Lower lobe of right lung (tissue), 2 donors: ENCODE measurements around the gene MEN1. TPM values are rescaled to one million over a fixed set of nuclear protein-coding genes. Genes with fewer than 3 reads are reported as not detected.

Experiments used
- ATAC-seq, 2 donors: fragments of 200-7000 bp; cut with Tn5 transposase; one replicate each; pipeline ENCODE4 v1.9.1; 2020 to 2022; ENCODE audit warnings: mild to moderate bottlenecking in 2 of 2, moderate library complexity in 2 of 2
- DNase-seq: peaks from one replicate; pipeline ENCODE4 v3.0.0-alpha.2; 2020
- H3K27ac ChIP-seq: fragments of 200-600 bp; one replicate; pipeline ENCODE4 v1.8.0; 2022
- H3K27me3 ChIP-seq: fragments of 200-600 bp; one replicate; pipeline ENCODE4 v1.8.0; 2022; ENCODE audit warnings: low read depth
- H3K36me3 ChIP-seq: fragments of 200-600 bp; one replicate; pipeline ENCODE4 v1.8.0; 2022; ENCODE audit warnings: mild to moderate bottlenecking
- H3K4me1 ChIP-seq: fragments of 200-600 bp; one replicate; pipeline ENCODE4 v1.8.0; 2022
- H3K4me3 ChIP-seq: fragments of 200-600 bp; one replicate; pipeline ENCODE4 v1.8.0; 2022; ENCODE audit warnings: mild to moderate bottlenecking
- H3K9me3 ChIP-seq: fragments of 200-600 bp; one replicate; pipeline ENCODE4 v1.8.0; 2022
- intact Hi-C: fragments of 100-400 bp; cut with DNase I; formaldehyde crosslinking; loops from one replicate; pipeline ENCODE4 v1.11.0; 2022
- total RNA-seq: library from RNA; stranded (reverse); fragmentation: NEBNext Ultra II Directional; extraction: Animal tissue kit (Norgen Biotek cat#: 25700); gene quantifications from one replicate; pipeline ENCODE4 v1.2.1, GENCODE V29; 2021
- TF ChIP-seq, protein P1 (sequence below): fragments of 200-600 bp; IDR thresholded peaks from one replicate; pipeline ENCODE4 v1.8.0; 2022; ENCODE audit warnings: antibody characterized with exemption, mild to moderate bottlenecking
- donor health status: DM: no; HTN: yes; CAD: no; lungs with severe emphysema.

The MEN1 gene
- total RNA-seq, 1 donor from 2014 or later = 22.7 TPM

DNA sequence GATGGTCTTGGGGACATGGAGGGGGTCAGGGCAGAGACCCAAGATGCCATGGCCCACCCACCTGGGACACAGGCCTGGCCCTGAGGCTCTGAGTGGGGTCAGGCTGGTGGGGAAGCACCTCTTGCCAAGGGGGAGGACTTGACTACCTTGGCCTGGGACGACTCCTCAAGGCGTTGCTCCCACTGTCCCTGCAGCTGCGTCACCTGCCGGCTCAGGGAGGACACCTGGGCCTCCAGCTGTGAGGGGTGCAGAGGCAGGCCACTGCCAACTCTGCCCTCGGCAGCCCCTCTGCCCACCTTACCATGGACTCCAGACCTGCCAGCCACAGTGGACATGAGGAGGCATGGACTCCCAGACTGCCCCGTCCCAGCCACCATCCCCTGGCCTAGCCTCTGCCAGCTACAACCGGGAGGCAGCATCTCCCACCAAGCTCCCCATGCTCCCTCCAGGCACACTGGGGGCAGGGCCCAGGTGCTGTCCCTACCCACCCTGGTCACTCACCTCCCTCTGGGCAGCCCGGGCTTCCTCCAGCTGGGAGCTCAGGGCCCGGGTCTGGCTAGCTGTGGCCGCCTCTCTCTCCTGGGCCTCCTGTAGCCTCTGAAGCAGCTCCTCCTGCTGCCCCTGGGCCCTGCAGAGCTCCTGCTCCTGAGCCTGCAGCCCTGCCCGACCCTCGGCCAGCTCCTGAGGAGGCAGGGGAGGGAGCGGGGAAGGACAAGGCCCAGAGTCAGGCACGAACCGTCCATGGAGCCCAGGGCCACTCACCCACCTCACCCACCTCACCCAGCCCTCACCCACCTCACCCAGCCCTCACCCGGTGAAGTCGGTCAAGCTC lies 25.5 kb upstream of the MEN1 start:
- Histone ChIP-seq H3K27me3 (no peaks in the 10 kb centered on the region), H3K4me3 (no peak overlapping the region), H3K4me1 (no peaks in the 10 kb centered on the region), H3K9me3 (no peaks in the 10 kb centered on the region), H3K27ac (peak overlapping the region; percentile 34), H3K36me3 (peaks cover 53% of the 10 kb centered on the region)
- intact Hi-C loops = no loop called here
- DNase-seq (no peak), ATAC-seq (peak in 1 of 2 donors; percentile 4)
- TF ChIP-seq, protein P1, sequence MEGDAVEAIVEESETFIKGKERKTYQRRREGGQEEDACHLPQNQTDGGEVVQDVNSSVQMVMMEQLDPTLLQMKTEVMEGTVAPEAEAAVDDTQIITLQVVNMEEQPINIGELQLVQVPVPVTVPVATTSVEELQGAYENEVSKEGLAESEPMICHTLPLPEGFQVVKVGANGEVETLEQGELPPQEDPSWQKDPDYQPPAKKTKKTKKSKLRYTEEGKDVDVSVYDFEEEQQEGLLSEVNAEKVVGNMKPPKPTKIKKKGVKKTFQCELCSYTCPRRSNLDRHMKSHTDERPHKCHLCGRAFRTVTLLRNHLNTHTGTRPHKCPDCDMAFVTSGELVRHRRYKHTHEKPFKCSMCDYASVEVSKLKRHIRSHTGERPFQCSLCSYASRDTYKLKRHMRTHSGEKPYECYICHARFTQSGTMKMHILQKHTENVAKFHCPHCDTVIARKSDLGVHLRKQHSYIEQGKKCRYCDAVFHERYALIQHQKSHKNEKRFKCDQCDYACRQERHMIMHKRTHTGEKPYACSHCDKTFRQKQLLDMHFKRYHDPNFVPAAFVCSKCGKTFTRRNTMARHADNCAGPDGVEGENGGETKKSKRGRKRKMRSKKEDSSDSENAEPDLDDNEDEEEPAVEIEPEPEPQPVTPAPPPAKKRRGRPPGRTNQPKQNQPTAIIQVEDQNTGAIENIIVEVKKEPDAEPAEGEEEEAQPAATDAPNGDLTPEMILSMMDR = no peak

DNA sequence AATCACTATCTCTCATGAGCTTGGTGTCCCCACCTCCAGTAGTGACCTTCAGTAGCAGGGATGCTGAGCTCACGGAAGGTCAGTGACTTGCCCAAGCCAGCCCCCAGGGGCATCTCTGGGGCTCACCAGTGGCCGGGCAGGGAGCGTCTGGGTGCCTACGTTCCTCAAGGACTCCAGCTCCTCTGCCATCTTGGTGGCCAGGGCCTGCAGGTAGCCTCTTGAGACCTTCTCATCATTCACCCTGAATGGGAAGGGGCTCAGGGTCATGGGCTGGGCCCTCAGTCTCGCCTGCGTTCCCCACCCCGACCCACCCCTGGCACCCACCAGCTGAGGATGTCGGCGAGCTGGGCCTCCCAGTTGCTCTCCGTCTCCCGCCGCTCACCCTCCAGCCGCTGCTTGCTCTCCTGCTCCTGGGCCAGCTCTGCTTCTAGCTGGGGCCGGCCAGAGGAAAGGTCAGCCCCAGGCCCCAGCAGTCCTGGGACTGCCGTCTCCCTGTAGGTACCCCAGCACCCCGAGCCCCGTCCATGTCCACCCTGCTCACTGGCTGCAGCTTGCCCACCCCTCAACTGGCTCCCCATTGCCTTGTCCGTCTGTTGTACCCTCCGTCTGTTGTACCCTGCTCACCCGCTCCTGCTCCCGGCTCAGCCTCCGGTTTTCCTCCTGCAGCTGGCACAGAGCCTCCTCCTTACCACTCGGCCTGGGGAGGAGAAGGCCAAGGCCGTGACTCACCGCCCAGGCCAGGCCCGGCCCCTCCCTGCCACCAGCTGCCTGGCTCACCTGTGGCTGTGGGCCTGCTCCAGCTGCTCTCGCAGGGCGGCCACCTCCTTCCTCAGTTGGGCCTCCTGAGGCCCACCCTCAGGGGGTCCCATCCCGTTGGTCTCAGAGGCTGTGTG lies 24.6 kb upstream of the MEN1 start:
- no peaks in the 10 kb centered on the region for H3K9me3 ChIP-seq
- no peaks in the 10 kb centered on the region for H3K27me3 ChIP-seq
- H3K27ac ChIP-seq = peak overlapping the region; percentile 34
- DNase-seq = peak; percentile 80
- peak; percentile 89 to 93 for ATAC-seq
- intact Hi-C loops = no loop called here
- no peak overlapping the region for H3K4me3 ChIP-seq
- H3K36me3 ChIP-seq = peaks cover 60% of the 10 kb centered on the region
- H3K4me1 ChIP-seq = no peaks in the 10 kb centered on the region
- TF ChIP-seq, protein P1 = no peak

DNA sequence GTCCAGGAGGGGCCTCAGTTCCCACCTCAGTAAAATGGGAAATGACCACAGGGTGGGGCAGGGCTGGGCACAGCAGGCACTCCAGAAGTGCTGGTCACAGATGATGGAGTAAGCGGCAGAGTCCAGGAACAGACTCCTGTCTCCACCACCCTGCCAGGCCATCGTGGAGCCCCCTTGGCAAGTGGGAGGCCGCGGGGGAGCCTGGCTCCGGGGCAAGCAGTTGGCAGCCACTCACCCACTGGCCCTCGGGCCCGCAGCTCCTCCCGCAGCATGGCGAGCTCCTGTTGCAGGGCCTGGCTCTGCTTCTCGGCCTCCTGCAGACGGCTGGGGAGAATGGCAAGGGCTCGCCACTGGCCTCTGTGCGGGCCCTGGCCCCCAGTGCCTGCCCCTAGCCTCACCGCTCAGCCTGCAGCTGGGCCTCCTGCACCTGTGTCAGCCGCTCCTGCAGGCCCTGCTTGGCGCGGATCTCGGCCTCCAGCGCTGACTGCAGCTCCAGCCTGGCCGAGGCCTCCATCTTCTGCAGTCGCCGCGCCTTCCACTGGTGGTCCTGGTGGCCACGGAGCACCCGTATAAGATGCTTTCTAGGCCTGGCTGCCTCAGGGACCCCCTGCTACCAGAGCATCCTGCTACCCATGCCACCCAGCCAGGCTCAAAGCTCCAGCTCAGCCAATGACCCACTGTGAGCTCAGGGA lies 23.8 kb upstream of the MEN1 start:
- no peak overlapping the region for H3K4me3 ChIP-seq
- ATAC-seq = no peak
- no peaks in the 10 kb centered on the region for H3K27me3 ChIP-seq
- H3K9me3 ChIP-seq = no peaks in the 10 kb centered on the region
- TF ChIP-seq, protein P1 = no peak
- intact Hi-C loops = no loop called here
- H3K4me1 ChIP-seq = no peaks in the 10 kb centered on the region
- no peak overlapping the region for H3K27ac ChIP-seq
- peaks cover 60% of the 10 kb centered on the region for H3K36me3 ChIP-seq
- no peak for DNase-seq

GRCh38 chr11:64833509-64833908 lies 23.2 kb upstream of the MEN1 start:
- TF ChIP-seq, protein P1 = no peak
- intact Hi-C loops = no loop called here

DNA sequence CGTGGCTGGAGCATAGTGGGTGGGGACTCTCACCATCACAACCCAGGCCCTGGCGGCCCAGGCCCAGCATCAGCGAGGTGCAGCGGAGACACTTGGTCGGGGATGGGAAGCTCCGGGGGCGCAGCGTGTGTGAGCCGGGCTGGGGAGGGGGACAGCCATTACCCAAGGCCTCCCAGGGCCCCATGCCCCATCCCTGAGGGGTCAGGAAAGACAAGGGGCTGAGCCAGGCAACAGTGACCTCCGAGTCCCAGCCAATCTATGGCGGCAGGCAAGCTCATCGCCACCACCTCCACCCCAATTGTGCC lies 22.8 kb upstream of the MEN1 start:
- ATAC-seq = no peak
- H3K27ac ChIP-seq = no peak overlapping the region
- no peaks in the 10 kb centered on the region for H3K4me1 ChIP-seq
- H3K27me3 ChIP-seq = no peaks in the 10 kb centered on the region
- intact Hi-C loops = no loop called here
- DNase-seq = no peak
- H3K4me3 ChIP-seq = no peak overlapping the region
- H3K36me3 ChIP-seq = peaks cover 53% of the 10 kb centered on the region
- H3K9me3 ChIP-seq = no peaks in the 10 kb centered on the region
- TF ChIP-seq, protein P1 = no peak

More at GRCh38 chr11:64833509-64833908, 23.2 kb upstream of the MEN1 start:
- Histone ChIP-seq H3K4me1 (no peaks in the 10 kb centered on the region), H3K27me3 (no peaks in the 10 kb centered on the region), H3K4me3 (no peak overlapping the region), H3K27ac (no peak overlapping the region), H3K9me3 (no peaks in the 10 kb centered on the region), H3K36me3 (peaks cover 56% of the 10 kb centered on the region)
- ATAC-seq = no peak
- no peak for DNase-seq
